H1 (cell line): ENCODE results near the gene CDC42BPB. TPM values are rescaled to one million over a fixed set of nuclear protein-coding genes. Genes with fewer than 3 reads are reported as not detected.
"Not testable (repeated sequence)": the region's sequence is repeated elsewhere in the genome, so short reads cannot be mapped to it uniquely, and the experiment has no call there.

Source experiments
- CTCF ChIA-PET: fragments of 300-600 bp; sonication (Branson Sonifier 250); formaldehyde crosslinking; loops from one replicate; lab custom pipeline; 2021; ENCODE audit not compliant: partially characterized antibody; lab: Charles Lee
- POLR2A ChIA-PET: fragments of 300-600 bp; sonication (Branson Sonifier 250); formaldehyde crosslinking; loops from one replicate; lab custom pipeline; 2021; ENCODE audit warnings: inconsistent platforms; ENCODE audit not compliant: partially characterized antibody; lab: Charles Lee
- DNase-seq, 2 experiments: peaks; one replicate each; pipeline versions ENCODE4 v3.0.0 to v3.0.0-alpha.2; 2010 to 2022; ENCODE audit warnings: low spot score in 2 of 2, low read depth in 1 of 2, mixed read lengths in 1 of 2
- FAIRE-seq: peaks from 2 replicates; lab custom pipeline; 2011; peaks lifted over from hg19 to GRCh38; lab: Jason Lieb, UNC
- H2AFZ ChIP-seq: 2 replicates; pipeline ENCODE4 v1.8.1; 2012; ENCODE audit warnings: low read length, inconsistent platforms
- H2AK5ac ChIP-seq: 2 replicates; pipeline ENCODE4 v1.6.1; 2013; ENCODE audit warnings: low read depth, low read length
- H2BK120ac ChIP-seq: replicated peaks from 2 replicates; pipeline ENCODE3; 2013; ENCODE audit warnings: low read depth, low read length, inconsistent platforms
- H2BK12ac ChIP-seq: 2 replicates; pipeline ENCODE4 v1.6.1; 2013; ENCODE audit warnings: low read depth, low read length
- H2BK15ac ChIP-seq: 2 replicates; pipeline ENCODE4 v1.6.1; 2013; ENCODE audit warnings: low read length
- H2BK20ac ChIP-seq: 2 replicates; pipeline ENCODE4 v1.6.1; 2013; ENCODE audit warnings: low read length
- H2BK5ac ChIP-seq: 2 replicates; pipeline ENCODE4 v1.6.1; 2013; ENCODE audit warnings: low read depth, low read length
- H3K14ac ChIP-seq: 2 replicates; pipeline ENCODE4 v1.6.1; 2013; ENCODE audit warnings: inconsistent platforms; ENCODE audit not compliant: insufficient read length
- H3K18ac ChIP-seq: 2 replicates; pipeline ENCODE4 v1.6.1; 2013; ENCODE audit warnings: low read length; ENCODE audit errors: extremely low read depth
- H3K23ac ChIP-seq: 2 replicates; pipeline ENCODE4 v1.6.1; 2013; ENCODE audit warnings: inconsistent platforms; ENCODE audit not compliant: insufficient read length
- H3K23me2 ChIP-seq: 2 replicates; pipeline ENCODE4 v1.6.1; 2013; ENCODE audit warnings: low read depth, low read length
- H3K27ac ChIP-seq: 2 replicates; pipeline ENCODE4 v1.6.1; 2011; ENCODE audit warnings: low read depth, low read length, inconsistent platforms
- H3K27me3 ChIP-seq, 4 experiments: replicated peaks in 1 of 4; 1 replicate in 1 of 4; 2 replicates in 3 of 4; pipeline versions ENCODE4 v1.6.1 to v1.8.1; 2011 to 2013; ENCODE audit warnings: low read length in 3 of 4, mild to moderate bottlenecking in 3 of 4, inconsistent platforms in 2 of 4, mixed read lengths in 2 of 4, moderate library complexity in 1 of 4; ENCODE audit not compliant: control insufficient read depth in 3 of 4, insufficient read depth in 3 of 4; ENCODE audit errors: extremely low read depth in 1 of 4
- H3K36me3 ChIP-seq, 4 experiments: 2 replicates each; pipeline versions ENCODE4 v1.6.1 to v1.8.1; 2011 to 2013; ENCODE audit warnings: mild to moderate bottlenecking in 4 of 4, low read length in 3 of 4, moderate library complexity in 2 of 4, control low read depth in 1 of 4, inconsistent platforms in 1 of 4; ENCODE audit not compliant: insufficient read depth in 4 of 4, control insufficient read depth in 2 of 4
- H3K4ac ChIP-seq: replicated peaks from 2 replicates; pipeline ENCODE3; 2013; ENCODE audit warnings: low read length, low read depth, mixed read lengths, inconsistent platforms; ENCODE audit not compliant: insufficient read length
- H3K4me1 ChIP-seq, 4 experiments: replicated peaks in 1 of 4; 1 replicate in 1 of 4; 2 replicates in 3 of 4; pipeline versions ENCODE4 v1.6.1 to v1.8.1; 2011 to 2013; ENCODE audit warnings: low read length in 3 of 4, inconsistent platforms in 2 of 4, mixed read lengths in 1 of 4; ENCODE audit not compliant: insufficient read depth in 4 of 4, control insufficient read depth in 3 of 4
- H3K4me2 ChIP-seq, 2 experiments: 2 replicates each; pipeline versions ENCODE4 v1.6.1 to v1.8.1; 2011 to 2013; ENCODE audit warnings: low read depth in 2 of 2, low read length in 2 of 2, control low read depth in 1 of 2, inconsistent platforms in 1 of 2, mild to moderate bottlenecking in 1 of 2; ENCODE audit not compliant: insufficient read depth in 1 of 2
- H3K4me3 ChIP-seq, 4 experiments: fragments of 200-600, 300-600 bp in 1 of 4; sonication (generic), shearing (Covaris generic), sonication (Bioruptor Twin) in 1 of 4; 2 replicates each; pipeline versions ENCODE4 v1.5.1 to v1.8.1; 2011 to 2016; ENCODE audit warnings: low read length in 4 of 4, low read depth in 3 of 4, control low read depth in 2 of 4, inconsistent platforms in 2 of 4, mild to moderate bottlenecking in 2 of 4, mixed read lengths in 1 of 4, moderate library complexity in 1 of 4; ENCODE audit not compliant: insufficient read depth in 2 of 4; ENCODE audit errors: extremely low read depth in 1 of 4
- H3K56ac ChIP-seq: replicated peaks from 2 replicates; pipeline ENCODE3; 2013; ENCODE audit warnings: low read depth, mild to moderate bottlenecking, mixed read lengths, low read length, inconsistent platforms; ENCODE audit not compliant: insufficient read length
- H3K79me1 ChIP-seq: 2 replicates; pipeline ENCODE4 v1.6.1; 2013; ENCODE audit warnings: low read depth, low read length, control low read depth
- H3K79me2 ChIP-seq, 2 experiments: 2 replicates each; pipeline versions ENCODE4 v1.6.1 to v1.8.1; 2012 to 2013; ENCODE audit warnings: low read length in 2 of 2, mild to moderate bottlenecking in 2 of 2, inconsistent platforms in 1 of 2; ENCODE audit not compliant: insufficient read depth in 2 of 2, control insufficient read depth in 1 of 2
- H3K9ac ChIP-seq, 4 experiments: replicated peaks in 1 of 4; 1 replicate in 1 of 4; 2 replicates in 3 of 4; pipeline versions ENCODE4 v1.6.1 to v1.8.1; 2011 to 2013; ENCODE audit warnings: low read depth in 3 of 4, low read length in 3 of 4, control low read depth in 2 of 4, mild to moderate bottlenecking in 2 of 4, moderate library complexity in 2 of 4, inconsistent platforms in 1 of 4; ENCODE audit errors: extremely low read depth in 1 of 4
- H3K9me3 ChIP-seq, 2 experiments: 2 replicates each; pipeline versions ENCODE4 v1.6.1 to v1.8.1; 2012 to 2013; ENCODE audit warnings: mild to moderate bottlenecking in 2 of 2, moderate library complexity in 2 of 2, control low read depth in 1 of 2, inconsistent platforms in 1 of 2, low read depth in 1 of 2, low read length in 1 of 2, mixed read lengths in 1 of 2; ENCODE audit not compliant: insufficient read depth in 2 of 2
- H4K20me1 ChIP-seq, 2 experiments: replicated peaks in 1 of 2; 2 replicates each; pipeline versions ENCODE3 to v1.8.1; 2011 to 2013; ENCODE audit warnings: inconsistent platforms in 2 of 2, low read length in 2 of 2, mild to moderate bottlenecking in 1 of 2; ENCODE audit not compliant: insufficient read depth in 2 of 2, control insufficient read depth in 1 of 2
- H4K5ac ChIP-seq: 2 replicates; pipeline ENCODE4 v1.6.1; 2013; ENCODE audit warnings: low read length, low read depth, mixed read lengths, inconsistent platforms; ENCODE audit not compliant: insufficient read length
- H4K8ac ChIP-seq: 2 replicates; pipeline ENCODE4 v1.8.0; 2013; ENCODE audit warnings: mild to moderate bottlenecking, moderate library complexity, low read length, inconsistent platforms; ENCODE audit not compliant: insufficient read depth; ENCODE audit errors: extremely low read depth
- H4K91ac ChIP-seq: replicated peaks from 2 replicates; pipeline ENCODE3; 2013; ENCODE audit warnings: low read length, mixed read lengths, inconsistent platforms; ENCODE audit not compliant: insufficient read length
- CBX5 ChIP-seq: fragments of 300-800, 300-1000 bp; sonication (generic); IDR thresholded peaks from 2 replicates; pipeline ENCODE4 v1.7.1; 2016; ENCODE audit warnings: antibody characterized with exemption, low read length, low read depth
- CEBPB ChIP-seq: IDR thresholded peaks from 2 replicates; pipeline ENCODE4 v1.6.1; 2012; ENCODE audit warnings: low read depth, low read length
- EZH2 ChIP-seq: fragments of 200-600 bp; sonication (generic); IDR thresholded peaks from 2 replicates; pipeline ENCODE4 v1.7.1; 2012; ENCODE audit warnings: low read depth, mild to moderate bottlenecking, moderate library complexity, low read length, inconsistent platforms; ENCODE audit not compliant: severe bottlenecking
- RBBP5 ChIP-seq: IDR thresholded peaks from 2 replicates; pipeline ENCODE4 v1.7.1; 2012; ENCODE audit warnings: low read depth, mild to moderate bottlenecking, inconsistent platforms, low read length, moderate library complexity, borderline replicate concordance
- SIX5 ChIP-seq: IDR thresholded peaks from 2 replicates; pipeline ENCODE4 v1.6.1; 2011; ENCODE audit warnings: mild to moderate bottlenecking, low read depth, low read length
- TAF1 ChIP-seq: IDR thresholded peaks from 2 replicates; pipeline ENCODE4 v1.6.1; 2011; ENCODE audit warnings: mild to moderate bottlenecking, low read depth, low read length
- TEAD4 ChIP-seq: IDR thresholded peaks from 2 replicates; pipeline ENCODE4 v1.6.1; 2012; ENCODE audit warnings: low read depth, low read length, inconsistent platforms, mixed read lengths
- polyA plus RNA-seq, 7 experiments: library from polyadenylated mRNA; depleted of rRNA in 3 of 7; stranded (reverse) in 5 of 7; unstranded in 2 of 7; fragments of >200 nt in 5 of 7; fragments of 200-250 nt in 2 of 7; gene quantifications; 1 replicate in 5 of 7; 2 replicates in 1 of 7; 4 replicates in 1 of 7; pipeline versions ENCODE4 v1.2.1 to v1.2.3, GENCODE V29; 2011 to 2013; ENCODE audit warnings: missing spikeins in 2 of 7, mixed read lengths in 2 of 7
- total RNA-seq: library from RNA; stranded (reverse); fragmentation: NEBNext Ultra II Directional; extraction: Animal tissue kit (Norgen Biotek cat#: 25700); gene quantifications from 2 replicates; pipeline ENCODE4 v1.2.1, GENCODE V29; 2021

Gene CDC42BPB
- total and polyA plus RNA-seq, 2 of the 8 experiments (the other 6 are each of a cell fraction or from before 2014, with no cell fraction given), result 51.2 to 88.2 TPM

GRCh38 chr14:102897299-102898027, 159.9 kb downstream of the CDC42BPB start (continued):
- no peak for TF ChIP-seq TAF1
- TF ChIP-seq RBBP5, result no peak
- no peak for TF ChIP-seq CEBPB
- no peak for TF ChIP-seq EZH2
- no peak for TF ChIP-seq SIX5
- TF ChIP-seq TEAD4, result no peak
- TF ChIP-seq CBX5, result no peak

GRCh38 chr14:102896735-102897134, 160.6 kb downstream of the CDC42BPB start:
- not testable (repeated sequence) for H2BK5ac ChIP-seq, H2BK15ac ChIP-seq, H3K23me2 ChIP-seq, H3K27ac ChIP-seq, H2BK20ac ChIP-seq, H2BK120ac ChIP-seq, H2AFZ ChIP-seq, H2AK5ac ChIP-seq, H3K79me1 ChIP-seq, H3K14ac ChIP-seq, H3K23ac ChIP-seq, H3K27me3 ChIP-seq, H3K4me3 ChIP-seq, H4K91ac ChIP-seq, FAIRE-seq, H3K9ac ChIP-seq, H3K4me1 ChIP-seq, H4K20me1 ChIP-seq, H3K79me2 ChIP-seq, DNase-seq, H3K56ac ChIP-seq, H3K36me3 ChIP-seq, H4K8ac ChIP-seq, H3K18ac ChIP-seq, H3K9me3 ChIP-seq, H2BK12ac ChIP-seq, H3K4me2 ChIP-seq, H4K5ac ChIP-seq, H3K4ac ChIP-seq
- POLR2A ChIA-PET, result interaction anchor here (1.0 kb wide), 1 partner anchor 19 kb away, joined by 3 read pairs; no protein-coding TSS in a partner anchor
- CTCF ChIA-PET, result interaction anchor here (0.9 to 1.2 kb wide), 3 partner anchors 10 to 372 kb away, joined by 3 to 6 read pairs (median 4); no protein-coding TSS in a partner anchor
